GM21390 (cell line): ENCODE data around the gene ZHX3.
"Not testable (repeated sequence)": the region's sequence is repeated elsewhere in the genome, so short reads cannot be mapped to it uniquely, and the experiment has no call there.

ENCODE experiments used
- ATAC-seq: cut with Tn5 transposase; IDR thresholded peaks from one replicate; pipeline ENCODE4 v1.9.1; 2021; ENCODE audit not compliant: unreplicated experiment

The ZHX3 gene

DNA sequence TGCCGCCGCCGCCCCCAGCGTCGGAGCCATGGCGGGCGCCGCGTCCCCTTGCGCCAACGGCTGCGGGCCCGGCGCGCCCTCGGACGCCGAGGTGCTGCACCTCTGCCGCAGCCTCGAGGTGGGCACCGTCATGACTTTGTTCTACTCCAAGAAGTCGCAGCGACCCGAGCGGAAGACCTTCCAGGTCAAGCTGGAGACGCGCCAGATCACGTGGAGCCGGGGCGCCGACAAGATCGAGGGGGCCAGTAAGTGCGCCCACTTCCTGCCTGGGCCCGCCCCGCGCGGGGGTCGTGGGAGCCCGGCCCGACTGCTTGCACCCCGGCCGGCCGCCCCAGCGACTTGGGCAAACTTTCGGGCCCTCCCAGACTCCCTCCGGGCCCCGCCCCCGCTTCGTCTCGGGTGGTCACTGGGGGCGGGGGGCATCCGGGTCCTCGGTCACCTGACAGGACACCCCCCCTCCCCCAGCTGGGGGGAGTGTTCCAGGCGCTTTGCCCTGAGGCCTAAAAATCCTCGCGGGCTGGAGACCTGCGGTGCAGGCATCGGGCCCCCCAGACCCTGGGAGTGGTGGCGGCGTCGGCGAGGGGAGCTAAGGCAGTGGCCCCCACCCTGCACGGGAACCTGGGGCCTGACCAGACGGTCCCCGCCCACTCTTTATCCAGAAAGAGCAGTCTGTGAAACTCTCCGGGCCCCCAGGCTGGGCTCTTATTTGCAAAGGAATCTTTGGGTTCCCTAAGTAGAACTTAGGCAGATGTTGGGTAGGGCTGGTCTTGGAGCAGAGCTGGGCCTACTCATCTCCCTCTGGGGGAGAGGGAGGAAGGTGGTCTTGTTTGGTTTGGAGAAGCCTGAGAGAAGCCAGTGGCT lies 179.7 kb downstream of the ZHX3 start:
- peak; percentile 25 for ATAC-seq

DNA sequence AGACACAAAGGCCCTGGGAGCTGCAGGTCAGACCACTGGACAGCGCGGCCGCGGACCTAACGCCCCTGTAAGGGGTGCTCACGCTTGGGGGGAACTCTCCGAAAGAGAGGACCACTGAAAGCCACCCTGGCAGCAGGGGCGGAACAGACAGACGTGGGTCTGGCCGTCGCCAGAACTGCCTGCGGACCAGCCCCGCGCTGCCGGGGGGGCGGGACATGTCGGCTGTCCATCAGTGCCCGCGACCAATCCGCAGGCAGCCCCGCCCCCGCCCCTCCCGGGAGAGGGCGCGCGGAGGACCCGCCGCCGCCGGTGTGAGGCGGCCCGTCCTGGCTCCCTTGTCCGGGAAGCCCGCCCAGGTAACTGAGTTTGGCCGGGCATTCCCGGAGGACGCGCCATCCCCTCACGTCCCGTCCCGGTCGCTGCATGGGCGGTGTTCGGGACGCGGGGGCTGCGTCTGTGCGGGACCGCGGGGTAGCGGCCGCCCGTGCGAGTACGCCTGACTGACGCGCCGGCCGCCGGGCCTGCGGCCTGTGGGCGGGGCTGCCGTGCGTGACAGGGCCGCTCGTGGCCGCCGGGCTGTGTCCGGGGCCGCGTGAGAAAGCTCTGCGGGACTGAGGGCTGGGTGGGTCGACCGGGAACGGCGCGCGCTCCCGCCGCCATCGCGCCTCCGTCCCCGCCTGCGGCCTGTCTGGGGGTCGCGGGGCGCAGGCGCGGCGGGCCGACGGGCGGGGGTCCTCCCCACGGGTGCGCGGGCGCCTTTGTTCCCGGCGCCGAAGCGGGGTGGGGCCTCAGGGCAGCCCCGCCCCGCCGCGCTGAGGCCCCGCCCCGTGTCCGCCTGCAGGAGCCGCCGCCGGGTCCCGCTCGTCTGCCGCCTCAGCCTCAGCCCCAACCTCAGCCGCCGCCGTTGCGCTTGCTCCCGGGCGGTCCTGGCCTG lies 180.6 kb downstream of the ZHX3 start, which contains the start of gene PLCG1:
PLCG1 (plus strand) TSS at position 864 of the 934 bp plus-strand sequence. CDS start 99 bp downstream, outside the sequence.
- peak; percentile 65 for ATAC-seq

DNA sequence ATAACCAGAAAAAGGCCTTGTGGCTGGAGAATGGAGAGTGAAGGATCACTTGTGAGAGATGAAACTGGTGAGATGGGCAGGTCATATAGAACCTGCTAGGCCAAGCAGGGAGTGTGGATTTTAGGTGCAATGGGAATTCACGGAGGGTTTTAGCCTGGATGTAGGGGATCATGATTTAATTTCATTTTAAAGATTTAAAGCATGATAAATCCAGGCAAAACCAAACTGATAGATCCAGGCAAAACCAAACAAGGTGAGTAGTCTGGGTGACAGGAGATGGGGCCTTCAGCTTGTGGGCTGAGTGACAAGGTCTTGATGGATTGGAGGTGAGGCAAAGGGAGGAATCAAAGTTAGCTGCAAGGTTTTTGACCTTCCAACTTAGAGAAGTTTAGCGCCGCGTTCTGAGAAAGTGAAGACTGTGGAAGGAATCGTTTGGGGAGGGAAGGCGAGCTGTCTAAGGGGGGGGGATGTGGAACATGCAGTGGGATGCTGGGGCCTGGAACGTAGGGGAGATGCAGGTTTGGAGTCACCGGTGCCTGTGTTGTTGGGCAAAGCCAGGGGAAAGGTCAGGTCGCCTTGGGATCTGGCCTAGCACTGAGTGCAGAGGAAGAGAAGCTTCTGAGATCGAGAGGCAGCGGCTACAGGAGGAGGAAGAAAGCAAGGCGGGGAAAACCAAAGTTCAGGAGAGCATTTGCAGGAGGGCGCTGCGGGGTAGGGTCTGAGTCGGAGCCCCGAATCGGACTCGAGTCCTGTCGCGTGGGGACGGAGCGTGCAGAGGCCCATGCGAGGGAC lies 181.4 kb downstream of the ZHX3 start:
- peak; percentile 0 for ATAC-seq

- no peak for ATAC-seq
Measured at GRCh38 chr20:41135187-41135887, 182.2 kb downstream of the ZHX3 start.

- no peak for ATAC-seq
Measured at GRCh38 chr20:41134362-41135186, 183.0 kb downstream of the ZHX3 start.

DNA sequence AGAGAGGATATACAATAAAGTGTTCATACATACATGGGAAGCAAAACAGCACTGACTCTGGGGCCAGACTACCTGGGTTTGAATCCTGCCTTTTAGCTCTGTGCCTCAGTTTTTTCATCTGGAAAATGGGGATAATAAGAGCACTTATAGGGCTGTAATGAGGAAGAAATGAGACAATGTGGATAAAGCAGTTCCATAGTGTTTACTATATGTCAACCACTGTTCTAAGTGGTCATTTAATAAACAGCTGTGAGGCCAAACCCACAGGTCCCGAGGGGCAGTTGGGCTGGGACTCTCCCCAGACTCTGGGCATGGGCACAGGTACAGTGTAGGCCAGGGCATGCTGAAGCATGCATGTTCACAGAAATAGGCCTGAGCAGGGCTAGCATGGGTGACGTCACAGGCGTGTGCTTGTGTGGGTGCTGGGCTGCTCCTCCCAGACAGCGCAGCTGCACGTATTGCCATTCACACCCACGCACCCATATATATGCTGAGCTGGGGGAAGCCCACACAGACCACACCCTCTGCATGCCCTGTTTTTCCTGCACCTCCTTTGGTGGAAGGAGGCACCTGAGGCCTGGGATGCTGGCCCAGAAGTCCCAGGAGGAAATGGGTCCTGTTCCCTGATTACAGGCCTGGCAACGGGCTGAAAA lies 183.7 kb downstream of the ZHX3 start:
- ATAC-seq = no peak

DNA sequence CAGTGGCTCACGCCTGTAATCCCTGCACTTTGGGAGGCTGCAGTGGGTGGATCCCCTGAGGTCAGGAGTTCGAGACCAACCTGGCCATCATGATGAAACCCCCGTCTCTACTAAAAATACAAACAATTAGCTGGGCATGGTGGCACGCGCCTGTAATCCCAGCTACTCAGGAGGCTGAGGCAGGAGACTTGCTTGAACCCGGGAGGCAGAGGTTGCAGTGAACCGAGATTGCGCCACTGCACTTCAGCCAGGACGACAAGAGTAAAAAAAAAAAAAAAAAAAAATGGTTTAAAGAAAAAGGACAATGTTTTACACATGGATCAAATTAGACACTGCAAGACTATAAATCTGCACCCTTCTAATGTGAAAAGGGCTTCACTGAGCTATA lies 185.1 kb downstream of the ZHX3 start:
- ATAC-seq = not testable (repeated sequence)

- no peak for ATAC-seq
Measured at GRCh38 chr20:41131594-41132387, 185.7 kb downstream of the ZHX3 start.
